Endothelial cell (in vitro differentiated cells): Measurements from ENCODE around the gene DCANP1. TPM values are rescaled to one million over a fixed set of nuclear protein-coding genes. Genes with fewer than 3 reads are reported as not detected.

Experiments
- DNase-seq: peaks from one replicate; pipeline ENCODE4 v3.0.0; 2021; ENCODE audit warnings: low spot score
- H3K27ac Mint-ChIP-seq: one replicate; pipeline ENCODE4 v1.8.0; 2021; ENCODE audit warnings: mixed read lengths, inconsistent platforms; ENCODE audit not compliant: unreplicated experiment
- H3K27me3 Mint-ChIP-seq: one replicate; pipeline ENCODE4 v1.8.0; 2021; ENCODE audit warnings: mild to moderate bottlenecking, moderate library complexity, mixed read lengths, inconsistent platforms; ENCODE audit not compliant: unreplicated experiment
- H3K36me3 Mint-ChIP-seq: one replicate; pipeline ENCODE4 v1.8.0; 2021; ENCODE audit warnings: mild to moderate bottlenecking, low read depth, mixed read lengths, inconsistent platforms; ENCODE audit not compliant: unreplicated experiment
- H3K4me1 Mint-ChIP-seq: one replicate; pipeline ENCODE4 v1.8.0; 2021; ENCODE audit warnings: mild to moderate bottlenecking, mixed read lengths, inconsistent platforms; ENCODE audit not compliant: unreplicated experiment
- H3K4me3 Mint-ChIP-seq: one replicate; pipeline ENCODE4 v1.8.0; 2021; ENCODE audit warnings: mild to moderate bottlenecking, mixed read lengths, inconsistent platforms; ENCODE audit not compliant: unreplicated experiment
- H3K9me3 Mint-ChIP-seq: one replicate; pipeline ENCODE4 v1.8.0; 2021; ENCODE audit warnings: mixed read lengths, inconsistent platforms; ENCODE audit not compliant: unreplicated experiment
- CTCF ChIP-seq: fragments of 200-600 bp; sonication (generic); IDR thresholded peaks from one replicate; pipeline ENCODE4 v1.5.0; 2021; ENCODE audit warnings: antibody characterized with exemption; ENCODE audit not compliant: unreplicated experiment
- total RNA-seq: library from RNA; stranded (reverse); fragmentation: NEBNext Ultra II Directional; extraction: Animal tissue kit (Norgen Biotek cat#: 25700); gene quantifications from one replicate; pipeline ENCODE4 v1.2.1, GENCODE V29; 2021; ENCODE audit not compliant: unreplicated experiment

The DCANP1 gene
- total RNA-seq, 1 donor from 2014 or later: not detected

GRCh38 chr5:135445306-135445985 lies 1.7 kb downstream of the DCANP1 start:
- Mint-ChIP-seq H3K4me3 (no peak overlapping the region), H3K36me3 (no peaks in the 10 kb centered on the region), H3K9me3 (no peaks in the 10 kb centered on the region), H3K27ac (no peak overlapping the region), H3K4me1 (peaks cover 22% of the 10 kb centered on the region), H3K27me3 (peaks cover 2% of the 10 kb centered on the region)
- no peak for DNase-seq
- no peak for TF ChIP-seq CTCF

GRCh38 chr5:135444881-135445280 lies 2.3 kb downstream of the DCANP1 start:
- Mint-ChIP-seq H3K9me3 (no peaks in the 10 kb centered on the region), H3K36me3 (no peaks in the 10 kb centered on the region), H3K4me3 (no peak overlapping the region), H3K27me3 (peaks cover 2% of the 10 kb centered on the region), H3K27ac (no peak overlapping the region), H3K4me1 (peaks cover 22% of the 10 kb centered on the region)
- DNase-seq: no peak
- no peak for TF ChIP-seq CTCF

- H3K36me3 Mint-ChIP-seq: no peaks in the 10 kb centered on the region
- no peak for TF ChIP-seq CTCF
- no peak for DNase-seq
- H3K27ac Mint-ChIP-seq: no peak overlapping the region
- H3K9me3 Mint-ChIP-seq: no peaks in the 10 kb centered on the region
- peaks cover 2% of the 10 kb centered on the region for H3K27me3 Mint-ChIP-seq
- H3K4me1 Mint-ChIP-seq: peaks cover 22% of the 10 kb centered on the region
- H3K4me3 Mint-ChIP-seq: no peak overlapping the region
Observed at GRCh38 chr5:135444360-135444759, 2.8 kb downstream of the DCANP1 start.

- Mint-ChIP-seq H3K27ac (no peak overlapping the region), H3K27me3 (peaks cover 4% of the 10 kb centered on the region), H3K9me3 (no peaks in the 10 kb centered on the region), H3K4me1 (peaks cover 15% of the 10 kb centered on the region), H3K4me3 (no peak overlapping the region), H3K36me3 (no peaks in the 10 kb centered on the region)
- no peak for DNase-seq
- no peak for TF ChIP-seq CTCF
Observed at GRCh38 chr5:135443161-135443960, 3.8 kb downstream of the DCANP1 start.
